Left forelimb (tissue), 1 donor: ENCODE results near the gene NACC2.
"Not testable (repeated sequence)": the region's sequence is repeated elsewhere in the genome, so short reads cannot be mapped to it uniquely, and the experiment has no call there.

Source experiments
- DNase-seq: peaks from one replicate; pipeline ENCODE4 v3.0.0-alpha.2; 2018; ENCODE audit warnings: low spot score

Gene NACC2

GRCh38 chr9:136080716-136081112, 14.4 kb downstream of the NACC2 start:
- peak; percentile 47 for DNase-seq

- peak; percentile 60 for DNase-seq
Measured at GRCh38 chr9:136079916-136080246, 15.2 kb downstream of the NACC2 start.

GRCh38 chr9:136079211-136079915, 15.7 kb downstream of the NACC2 start:
- peak; percentile 52 for DNase-seq

GRCh38 chr9:136078498-136079011, 16.5 kb downstream of the NACC2 start:
- DNase-seq: no peak

- peak; percentile 57 for DNase-seq
Measured at GRCh38 chr9:136078024-136078423, 17.1 kb downstream of the NACC2 start.

GRCh38 chr9:136077491-136077890, 17.6 kb downstream of the NACC2 start:
- no peak for DNase-seq

- DNase-seq: peak; percentile 61
Measured at GRCh38 chr9:136075881-136076678, 19.0 kb downstream of the NACC2 start.

- DNase-seq: peak; percentile 41
Measured at GRCh38 chr9:136075134-136075841, 19.8 kb downstream of the NACC2 start.

- peak; percentile 52 for DNase-seq
Measured at GRCh38 chr9:136074706-136075105, 20.4 kb downstream of the NACC2 start.

- no peak for DNase-seq
Measured at GRCh38 chr9:136062657-136063439, 32.2 kb downstream of the NACC2 start.

GRCh38 chr9:136061916-136062315, 33.2 kb downstream of the NACC2 start:
- not testable (repeated sequence) for DNase-seq

- DNase-seq: no peak
Measured at GRCh38 chr9:136061405-136061804, 33.7 kb downstream of the NACC2 start.

GRCh38 chr9:136060671-136061371, 34.3 kb downstream of the NACC2 start:
- DNase-seq: no peak

- DNase-seq: no peak
Measured at GRCh38 chr9:136059851-136060670, 35.0 kb downstream of the NACC2 start.

GRCh38 chr9:136059321-136059791, 35.7 kb downstream of the NACC2 start:
- peak; percentile 54 for DNase-seq

- DNase-seq: no peak
Measured at GRCh38 chr9:136058801-136059302, 36.2 kb downstream of the NACC2 start.

GRCh38 chr9:136058084-136058483, 37.0 kb downstream of the NACC2 start:
- DNase-seq: no peak

GRCh38 chr9:136057236-136058081, 37.6 kb downstream of the NACC2 start:
- DNase-seq: no peak
